ENCODE data around the gene TSPAN1. TPM values are rescaled to one million over a fixed set of nuclear protein-coding genes. Genes with fewer than 3 reads are reported as not detected.

The TSPAN1 gene
- total and polyA plus RNA-seq, 2 of the 13 experiments (the other 11 are each of a cell fraction or from before 2014, with no cell fraction given): 1.7 to 2.9 TPM

GRCh38 chr1:46171351-46171750, 3.5 kb upstream of the TSPAN1 start:
- peaks cover 0 to 10% of the 10 kb centered on the region in 2 experiments; a peak in 1 of 5 replicates for H3K27me3 ChIP-seq (ENCODE audit: control insufficient read depth in 1 of 2, insufficient read depth in 2 of 2, low read length in 2 of 2)
- ChIA-PET POLR2A (no interaction called here), CTCF (ENCODE audit: low intra/inter-chr PET ratio, low total read pairs) (no interaction called here)
- FAIRE-seq (no peak), DNase-seq (ENCODE audit: low spot score) (no peak), ATAC-seq (no peak)
- H3K4me3 ChIP-seq (replicated peaks in 1 of 3; ENCODE audit: insufficient read depth in 1 of 3, low read depth in 2 of 3, low read length in 3 of 3): no peak overlapping the region
- H4K20me1 ChIP-seq (ENCODE audit: insufficient read depth, low read length): no peaks in the 10 kb centered on the region
- H3K4me2 ChIP-seq (ENCODE audit: low read depth, low read length): no peak overlapping the region
- BruUV-seq (replicated peaks): no TSS peak
- no peaks in the 10 kb centered on the region for H3K79me2 ChIP-seq (ENCODE audit: insufficient read depth, low read length)
- intact Hi-C loops (cut with micrococcal nuclease; ENCODE audit: unreplicated experiment): no loop called here
- 60% methylated on average over 3 of the region's 8 CpGs for WGBS (ENCODE audit: low lambda C conversion rate)
- no peak overlapping the region for H2AFZ ChIP-seq (ENCODE audit: low read length)
- in situ Hi-C loops (cut with HindIII; ENCODE audit: extremely low pct_ligation_motif_present, low pct_unique_long_range_greater_than_20kb): no loop called here
- H3K27ac ChIP-seq (ENCODE audit: extremely low read length, insufficient read depth, low read length): no peak overlapping the region
- no peaks in the 10 kb centered on the region for H3K9me3 ChIP-seq (ENCODE audit: low read length)
- H3K36me3 ChIP-seq (replicated peaks in 1 of 2; ENCODE audit: control insufficient read depth in 1 of 2, insufficient read depth in 2 of 2, low read length in 2 of 2): no peaks in the 10 kb centered on the region
- no peak for TF ChIP-seq MAFK (conservative IDR thresholded peaks at IDR 0.05 in 1 of 2, IDR thresholded peaks at IDR 0.05 in 1 of 2; ENCODE audit: low read length in 2 of 2)
- TF ChIP-seq HNRNPLL (IDR thresholded peaks at IDR 0.05; ENCODE audit: low read depth, low read length, poor library complexity, severe bottlenecking): no peak
- TF ChIP-seq ERF (CRISPR knock-in tag; IDR thresholded peaks at IDR 0.05): no peak
- no peak for TF ChIP-seq PHF8 (CRISPR knock-in tag; IDR thresholded peaks at IDR 0.05)
- no peak for TF ChIP-seq ZNF563 (CRISPR knock-in tag; IDR thresholded peaks at IDR 0.05)
- TF ChIP-seq ZNF232 (CRISPR knock-in tag; IDR thresholded peaks at IDR 0.05; ENCODE audit: borderline replicate concordance): no peak
- TF ChIP-seq ZNF574 (CRISPR knock-in tag; IDR thresholded peaks at IDR 0.05): no peak
- TF ChIP-seq ZNF703 (CRISPR knock-in tag; IDR thresholded peaks at IDR 0.05; ENCODE audit: borderline replicate concordance): no peak
- no peak for TF ChIP-seq TFAP4 (IDR thresholded peaks at IDR 0.05; ENCODE audit: borderline replicate concordance, low read depth)
- no peak for TF ChIP-seq KLF12 (CRISPR knock-in tag; IDR thresholded peaks at IDR 0.05; ENCODE audit: borderline replicate concordance)
- no peak for TF ChIP-seq NFATC3 (CRISPR knock-in tag; IDR thresholded peaks at IDR 0.05)
- TF ChIP-seq ZNF607 (CRISPR knock-in tag; IDR thresholded peaks at IDR 0.05; ENCODE audit: borderline replicate concordance): no peak
- H3K9ac ChIP-seq (ENCODE audit: insufficient read depth, low read depth, low read length): no peak overlapping the region
- peaks cover 24% of the 10 kb centered on the region for H3K4me1 ChIP-seq (ENCODE audit: insufficient read depth, low read length)

Measured in HepG2 (cell line).